GM23338 (cell line): ENCODE measurements around the gene RASGRP3. TPM values are rescaled to one million over a fixed set of nuclear protein-coding genes. Genes with fewer than 3 reads are reported as not detected.
A peak's percentile ranks its signal among the peaks of the same experiment; 100 is the strongest.

Experiments used
- ATAC-seq: fragments of 200-7000 bp; cut with Tn5 transposase; 3 replicates; pipeline ENCODE4 v1.9.1; 2020
- DNase-seq: peaks from one replicate; pipeline ENCODE4 v3.0.0-alpha.2; 2015; ENCODE audit warnings: low spot score
- H2AFZ ChIP-seq: fragments of 200-600 bp; sonication (generic); 2 replicates; pipeline ENCODE4 v1.8.0; 2016; ENCODE audit warnings: antibody characterized with exemption, mild to moderate bottlenecking, moderate library complexity
- H3F3A ChIP-seq: fragments of 200-600 bp; sonication (generic); replicated peaks from 2 replicates; pipeline ENCODE4 v1.8.0; 2017; ENCODE audit warnings: antibody characterized with exemption, mixed run types, low read depth
- H3K27ac ChIP-seq: fragments of 200-600 bp; sonication (generic); 2 replicates; pipeline ENCODE4 v1.6.1; 2016; ENCODE audit warnings: low read depth
- H3K27me3 ChIP-seq: fragments of 200-600 bp; sonication (generic); 2 replicates; pipeline ENCODE4 v1.8.0; 2016; ENCODE audit warnings: mild to moderate bottlenecking, mixed run types, moderate library complexity; ENCODE audit not compliant: insufficient read depth
- H3K36me3 ChIP-seq: fragments of 200-600 bp; sonication (generic); 2 replicates; pipeline ENCODE4 v1.8.0; 2016; ENCODE audit warnings: mild to moderate bottlenecking; ENCODE audit not compliant: insufficient read depth
- H3K4me1 ChIP-seq: fragments of 200-600 bp; sonication (generic); 2 replicates; pipeline ENCODE4 v1.8.0; 2016; ENCODE audit warnings: mild to moderate bottlenecking, moderate library complexity; ENCODE audit not compliant: insufficient read depth
- H3K4me2 ChIP-seq: fragments of 200-600 bp; sonication (generic); 2 replicates; pipeline ENCODE4 v1.7.1; 2017; ENCODE audit warnings: mixed run types
- H3K4me3 ChIP-seq: fragments of 200-600 bp; sonication (generic); 2 replicates; pipeline ENCODE4 v1.6.1; 2016; ENCODE audit warnings: mixed run types
- H3K79me2 ChIP-seq: fragments of 200-600 bp; sonication (generic); replicated peaks from 2 replicates; pipeline ENCODE4 v1.8.0; 2017; ENCODE audit warnings: mild to moderate bottlenecking; ENCODE audit not compliant: insufficient read depth
- H3K9me2 ChIP-seq: fragments of 200-600 bp; sonication (generic); 2 replicates; pipeline ENCODE4 v1.8.0; 2017; ENCODE audit not compliant: insufficient read depth
- H4K20me1 ChIP-seq: fragments of 200-600 bp; sonication (generic); replicated peaks from 2 replicates; pipeline ENCODE4 v1.8.0; 2017; ENCODE audit warnings: mild to moderate bottlenecking; ENCODE audit not compliant: insufficient read depth
- H3K27ac Mint-ChIP-seq: 2 replicates; pipeline ENCODE4 v1.8.0; 2020; ENCODE audit warnings: inconsistent platforms, mild to moderate bottlenecking, moderate library complexity, mixed read lengths
- H3K27me3 Mint-ChIP-seq: 3 replicates; pipeline ENCODE4 v1.8.0; 2022; ENCODE audit warnings: low read depth, mild to moderate bottlenecking, moderate library complexity, mixed read lengths, inconsistent platforms; ENCODE audit not compliant: insufficient read depth, poor library complexity
- H3K36me3 Mint-ChIP-seq: 3 replicates; pipeline ENCODE4 v1.8.0; 2021; ENCODE audit warnings: low read depth, mild to moderate bottlenecking, inconsistent platforms, moderate library complexity, mixed read lengths
- H3K4me1 Mint-ChIP-seq: 3 replicates; pipeline ENCODE4 v1.8.0; 2020; ENCODE audit warnings: mild to moderate bottlenecking, inconsistent platforms, mixed read lengths
- H3K4me3 Mint-ChIP-seq: 3 replicates; pipeline ENCODE4 v1.8.0; 2021; ENCODE audit warnings: moderate library complexity, mild to moderate bottlenecking, inconsistent platforms, mixed read lengths
- H3K9me3 Mint-ChIP-seq: 3 replicates; pipeline ENCODE4 v1.8.0; 2020; ENCODE audit warnings: moderate library complexity, mild to moderate bottlenecking, inconsistent platforms, mixed read lengths
- CREB1 ChIP-seq: fragments of 250-450 bp; sonication (Bioruptor Pico); IDR thresholded peaks from 2 replicates; pipeline ENCODE4 v1.5.0; 2020; ENCODE audit warnings: low read depth, mild to moderate bottlenecking, moderate library complexity
- CTCF ChIP-seq, 2 experiments: fragments of 200-600 bp in 1 of 2; sonication (generic) in 1 of 2; conservative IDR thresholded peaks; 2 replicates each; pipeline versions ENCODE4 v1.5.1 to v1.6.1; 2016 to 2017; ENCODE audit warnings: antibody characterized with exemption in 2 of 2, low read depth in 2 of 2, mild to moderate bottlenecking in 2 of 2, moderate library complexity in 1 of 2
- ETS1 ChIP-seq: IDR thresholded peaks from 2 replicates; pipeline ENCODE4 v1.6.1; 2016; ENCODE audit warnings: antibody characterized with exemption
- EZH2 ChIP-seq: fragments of 200-600 bp; sonication (generic); IDR thresholded peaks from one replicate; pipeline ENCODE4 v1.8.0; 2017; ENCODE audit warnings: antibody characterized with exemption, mild to moderate bottlenecking, low read depth; ENCODE audit not compliant: unreplicated experiment
- EZH2phosphoT487 ChIP-seq: fragments of 200-600 bp; sonication (generic); IDR thresholded peaks from one replicate; pipeline ENCODE4 v1.8.1; 2018; ENCODE audit warnings: antibody characterized with exemption; ENCODE audit not compliant: unreplicated experiment
- JUNB ChIP-seq: IDR thresholded peaks from one replicate; pipeline ENCODE4 v1.6.1; 2016; ENCODE audit warnings: antibody characterized with exemption; ENCODE audit not compliant: unreplicated experiment
- NANOG ChIP-seq: IDR thresholded peaks from 2 replicates; pipeline ENCODE4 v1.6.1; 2016; ENCODE audit warnings: antibody characterized with exemption, borderline replicate concordance
- POLR2AphosphoS5 ChIP-seq: IDR thresholded peaks from 2 replicates; pipeline ENCODE4 v1.6.1; 2016; ENCODE audit warnings: antibody characterized with exemption, low read depth
- REST ChIP-seq: IDR thresholded peaks from one replicate; pipeline ENCODE4 v1.6.1; 2018; ENCODE audit warnings: antibody characterized with exemption; ENCODE audit not compliant: unreplicated experiment
- STAT1 ChIP-seq: IDR thresholded peaks from one replicate; pipeline ENCODE4 v1.6.1; 2016; ENCODE audit warnings: antibody characterized with exemption; ENCODE audit not compliant: unreplicated experiment
- ZNF114 ChIP-seq: fragments of 250-450 bp; sonication (Bioruptor Pico); IDR thresholded peaks from 2 replicates; pipeline ENCODE4 v1.5.0; 2020; ENCODE audit warnings: mild to moderate bottlenecking, moderate library complexity
- ZNF331 ChIP-seq: fragments of 250-450 bp; sonication (Bioruptor Pico); IDR thresholded peaks from 2 replicates; pipeline ENCODE4 v1.5.0; 2020; ENCODE audit warnings: low read depth, mild to moderate bottlenecking, moderate library complexity
- ZNF462 ChIP-seq: fragments of 250-450 bp; sonication (Bioruptor Pico); IDR thresholded peaks from 2 replicates; pipeline ENCODE4 v1.5.0; 2020; ENCODE audit warnings: mild to moderate bottlenecking, moderate library complexity
- polyA plus RNA-seq: library from polyadenylated mRNA; unstranded; fragments of >200 nt; fragmentation: Nextera tagmentation; extraction: Ambion mirVana; gene quantifications from 2 replicates; pipeline ENCODE4 v1.2.1, GENCODE V29; 2016
- total RNA-seq: library from RNA; depleted of rRNA; stranded (reverse); fragments of >200 nt; shearing (Covaris generic); gene quantifications from 2 replicates; pipeline ENCODE4 v1.2.3, GENCODE V29; 2014

RASGRP3 gene
- total and polyA plus RNA-seq, 2 experiments from 2014 or later = 0.19 to 0.69 TPM

GRCh38 chr2:33607251-33607721 lies 130.8 kb downstream of the RASGRP3 start:
- Histone ChIP-seq H3K4me2 (peak overlapping the region; percentile 69; the same call in 1 of the 2 replicates), H2AFZ (no peak overlapping the region), H3K9me2 (peaks cover 6% of the 10 kb centered on the region; the same call in 1 of the 2 replicates), H3K36me3 (peaks cover 3% of the 10 kb centered on the region; the same call in 1 of the 2 replicates), H3K4me3 (peak overlapping the region; percentile 35; the same call in 1 of the 2 replicates), H3K27ac (peak overlapping the region; percentile 96), H4K20me1 (no peaks in the 10 kb centered on the region), H3F3A (no peaks in the 10 kb centered on the region; the same call in 1 of the 2 replicates), H3K79me2 (peaks cover 44% of the 10 kb centered on the region), H3K4me1 (peaks cover 51% of the 10 kb centered on the region), H3K27me3 (no peaks in the 10 kb centered on the region)
- DNase-seq (peak; percentile 88), ATAC-seq (peak; percentile 90)
- peak overlapping the region; percentile 93 for H3K27ac Mint-ChIP-seq
- TF ChIP-seq ZNF462 (CRISPR knock-in tag) (no peak), ETS1 (no peak), CREB1 (CRISPR knock-in tag) (0 out of 2 replicates have a peak, but pooled peaks have one; percentile 3), JUNB (no peak), ZNF114 (no peak), STAT1 (no peak), REST (no peak), POLR2AphosphoS5 (peak; percentile 1; the same call in 1 of the 2 replicates), EZH2 (no peak), CTCF (conservative IDR thresholded peaks at IDR 0.05; ENCODE audit: low read depth in 2 of 2) (no peak), EZH2phosphoT487 (no peak), ZNF331 (no peak), NANOG (peak; percentile 78)
- peaks cover 9% of the 10 kb centered on the region for H3K27me3 Mint-ChIP-seq
- peaks cover 54% of the 10 kb centered on the region for H3K36me3 Mint-ChIP-seq
- peaks cover 63% of the 10 kb centered on the region for H3K4me1 Mint-ChIP-seq
- H3K9me3 Mint-ChIP-seq = peaks cover 41% of the 10 kb centered on the region
- H3K4me3 Mint-ChIP-seq = peak overlapping the region; percentile 58
